ENCODE data around the gene RNF224.

RNF224 gene

DNA sequence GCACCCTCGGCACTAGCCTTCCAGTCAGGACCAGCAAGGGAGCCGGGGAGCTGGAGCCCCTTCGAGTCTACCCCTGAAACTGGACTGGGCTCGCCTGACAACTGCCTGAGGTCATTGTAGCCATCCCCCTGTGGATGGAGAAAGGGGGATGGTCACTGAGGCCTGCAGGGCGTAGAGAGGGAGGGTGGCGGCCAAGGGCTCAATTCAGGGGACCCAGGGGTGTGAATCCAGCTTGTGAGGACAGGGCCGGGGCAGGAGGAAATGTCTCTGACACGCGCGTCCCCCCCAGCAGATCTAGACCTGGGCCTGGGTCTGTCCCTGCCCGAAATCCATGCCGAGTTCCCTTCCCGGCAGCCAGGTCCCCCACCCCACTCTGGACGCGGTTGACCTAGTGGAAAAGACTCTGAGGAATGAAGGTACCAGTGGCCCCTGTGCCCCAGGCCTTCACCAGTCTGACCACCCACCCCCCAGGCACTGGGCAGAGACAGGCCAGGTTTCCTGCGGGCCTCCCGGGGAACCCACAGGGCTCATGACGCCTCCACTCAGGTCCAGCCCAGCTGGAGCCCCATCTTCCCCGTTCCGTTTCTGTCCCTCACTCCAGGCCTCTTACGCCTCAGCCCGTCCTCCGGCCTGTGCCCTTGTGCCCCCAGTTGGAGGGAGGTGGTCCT, 4.2 kb downstream of the RNF224 start:
- no peak for DNase-seq (ENCODE audit: insufficient read length, low spot score)
- no peak for TF ChIP-seq CTCF (IDR thresholded peaks at IDR 0.05; ENCODE audit: insufficient read depth, missing control alignments)
- FAIRE-seq: no peak

DNA sequence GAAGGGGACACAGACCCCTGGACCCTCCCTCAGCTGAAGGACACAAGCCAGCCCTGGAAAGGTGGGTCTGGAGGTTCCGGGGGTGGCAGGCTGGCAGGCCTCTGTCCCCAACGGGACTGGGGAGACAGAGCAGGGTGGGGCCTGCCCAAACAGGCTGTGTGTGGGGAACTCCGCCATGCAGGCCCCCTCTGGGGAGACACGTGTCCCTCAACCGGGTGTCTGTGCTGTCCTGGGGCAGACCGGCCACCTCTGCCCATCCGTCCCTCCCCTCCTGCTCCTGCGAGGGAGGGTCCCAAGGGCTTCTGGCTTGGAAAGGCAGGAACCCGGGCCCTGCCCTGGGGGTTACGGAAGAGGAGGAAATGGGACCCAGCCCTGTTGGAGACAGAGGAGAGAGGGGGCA, 4.8 kb downstream of the RNF224 start:
- FAIRE-seq (no peak), DNase-seq (ENCODE audit: insufficient read length, low spot score) (no peak)
- TF ChIP-seq CTCF (IDR thresholded peaks at IDR 0.05; ENCODE audit: insufficient read depth, missing control alignments): no peak

- DNase-seq (ENCODE audit: insufficient read length, low spot score) (no peak), FAIRE-seq (no peak)
- no peak for TF ChIP-seq CTCF (IDR thresholded peaks at IDR 0.05; ENCODE audit: insufficient read depth, missing control alignments)
Observed at GRCh38 chr9:137232510-137232909, 5.2 kb downstream of the RNF224 start.

GRCh38 chr9:137233143-137233980, 6.1 kb downstream of the RNF224 start:
- no peak for DNase-seq (ENCODE audit: insufficient read length, low spot score)
- no peak for FAIRE-seq

GRCh38 chr9:137234055-137234697, 6.9 kb downstream of the RNF224 start:
- TF ChIP-seq CTCF (IDR thresholded peaks at IDR 0.05; ENCODE audit: insufficient read depth, missing control alignments): no peak
- FAIRE-seq (no peak), DNase-seq (ENCODE audit: insufficient read length, low spot score) (no peak)

More at GRCh38 chr9:137233143-137233980, 6.1 kb downstream of the RNF224 start:
- TF ChIP-seq CTCF (IDR thresholded peaks at IDR 0.05; ENCODE audit: insufficient read depth, missing control alignments): no peak

GRCh38 chr9:137234758-137235423, 7.6 kb downstream of the RNF224 start:
- DNase-seq (ENCODE audit: insufficient read length, low spot score): no peak
- FAIRE-seq: no peak
- TF ChIP-seq CTCF (IDR thresholded peaks at IDR 0.05; ENCODE audit: insufficient read depth, missing control alignments): no peak
